Lower lobe of right lung (tissue), 2 donors: Measurements from ENCODE around the gene KRT35. TPM values are rescaled to one million over a fixed set of nuclear protein-coding genes. Genes with fewer than 3 reads are reported as not detected.

ENCODE experiments used
- ATAC-seq, 2 donors: fragments of 200-7000 bp; cut with Tn5 transposase; one replicate each; pipeline ENCODE4 v1.9.1; 2020 to 2022; ENCODE audit warnings: mild to moderate bottlenecking in 2 of 2, moderate library complexity in 2 of 2
- DNase-seq: peaks from one replicate; pipeline ENCODE4 v3.0.0-alpha.2; 2020
- H3K27ac ChIP-seq: fragments of 200-600 bp; one replicate; pipeline ENCODE4 v1.8.0; 2022
- H3K27me3 ChIP-seq: fragments of 200-600 bp; one replicate; pipeline ENCODE4 v1.8.0; 2022; ENCODE audit warnings: low read depth
- H3K36me3 ChIP-seq: fragments of 200-600 bp; one replicate; pipeline ENCODE4 v1.8.0; 2022; ENCODE audit warnings: mild to moderate bottlenecking
- H3K4me1 ChIP-seq: fragments of 200-600 bp; one replicate; pipeline ENCODE4 v1.8.0; 2022
- H3K4me3 ChIP-seq: fragments of 200-600 bp; one replicate; pipeline ENCODE4 v1.8.0; 2022; ENCODE audit warnings: mild to moderate bottlenecking
- H3K9me3 ChIP-seq: fragments of 200-600 bp; one replicate; pipeline ENCODE4 v1.8.0; 2022
- CTCF ChIP-seq: fragments of 200-600 bp; IDR thresholded peaks from one replicate; pipeline ENCODE4 v1.8.0; 2022; ENCODE audit warnings: antibody characterized with exemption, mild to moderate bottlenecking
- intact Hi-C: fragments of 100-400 bp; cut with DNase I; formaldehyde crosslinking; loops from one replicate; pipeline ENCODE4 v1.11.0; 2022
- total RNA-seq: library from RNA; stranded (reverse); fragmentation: NEBNext Ultra II Directional; extraction: Animal tissue kit (Norgen Biotek cat#: 25700); gene quantifications from one replicate; pipeline ENCODE4 v1.2.1, GENCODE V29; 2021
- donor health status: DM: no; HTN: yes; CAD: no; lungs with severe emphysema.

Gene KRT35
- total RNA-seq, 1 donor from 2014 or later, result not detected

GRCh38 chr17:41504246-41504977 is 23.5 kb upstream of the KRT35 start:
- intact Hi-C loops, result no loop called here
- H3K27ac ChIP-seq, result no peak overlapping the region
- no peaks in the 10 kb centered on the region for H3K9me3 ChIP-seq
- no peak for TF ChIP-seq CTCF
- no peaks in the 10 kb centered on the region for H3K4me1 ChIP-seq
- DNase-seq (no peak), ATAC-seq (no peak)
- no peaks in the 10 kb centered on the region for H3K27me3 ChIP-seq
- no peak overlapping the region for H3K4me3 ChIP-seq
- no peaks in the 10 kb centered on the region for H3K36me3 ChIP-seq

GRCh38 chr17:41503202-41503601 is 22.3 kb upstream of the KRT35 start:
- no peaks in the 10 kb centered on the region for H3K27me3 ChIP-seq

GRCh38 chr17:41500131-41500911 is 19.4 kb upstream of the KRT35 start:
- no peak overlapping the region for H3K27ac ChIP-seq
- H3K36me3 ChIP-seq, result no peaks in the 10 kb centered on the region
- no peak for TF ChIP-seq CTCF
- H3K27me3 ChIP-seq, result no peaks in the 10 kb centered on the region
- H3K4me1 ChIP-seq, result peaks cover 9% of the 10 kb centered on the region
- intact Hi-C loops, result no loop called here
- no peaks in the 10 kb centered on the region for H3K9me3 ChIP-seq
- no peak overlapping the region for H3K4me3 ChIP-seq
- DNase-seq (no peak), ATAC-seq (no peak)

More at GRCh38 chr17:41503202-41503601, 22.3 kb upstream of the KRT35 start:
- TF ChIP-seq CTCF, result no peak
- Histone ChIP-seq H3K4me1 (peaks cover 1% of the 10 kb centered on the region), H3K36me3 (no peaks in the 10 kb centered on the region), H3K9me3 (no peaks in the 10 kb centered on the region), H3K27ac (no peak overlapping the region), H3K4me3 (no peak overlapping the region)
- intact Hi-C loops, result no loop called here
- ATAC-seq (no peak), DNase-seq (no peak)

GRCh38 chr17:41499714-41500113 is 18.8 kb upstream of the KRT35 start:
- Histone ChIP-seq H3K4me3 (no peak overlapping the region), H3K27me3 (no peaks in the 10 kb centered on the region), H3K27ac (no peak overlapping the region), H3K9me3 (no peaks in the 10 kb centered on the region), H3K4me1 (peaks cover 9% of the 10 kb centered on the region), H3K36me3 (no peaks in the 10 kb centered on the region)
- no peak for DNase-seq
- ATAC-seq, result no peak
- TF ChIP-seq CTCF, result no peak
- intact Hi-C loops, result no loop called here

GRCh38 chr17:41498276-41498675 is 17.3 kb upstream of the KRT35 start:
- Histone ChIP-seq H3K27ac (peak overlapping the region; percentile 67), H3K4me3 (no peak overlapping the region), H3K4me1 (peaks cover 11% of the 10 kb centered on the region), H3K27me3 (no peaks in the 10 kb centered on the region), H3K9me3 (no peaks in the 10 kb centered on the region), H3K36me3 (no peaks in the 10 kb centered on the region)
- no peak for TF ChIP-seq CTCF
- ATAC-seq, result peak; percentile 42 to 55
- no peak for DNase-seq
- intact Hi-C loops, result no loop called here
